ENCODE measurements around the gene PAGE5. TPM values are rescaled to one million over a fixed set of nuclear protein-coding genes. Genes with fewer than 3 reads are reported as not detected.

The PAGE5 gene
- total RNA-seq (2021; ENCODE audit: unreplicated experiment) (not detected), Bru-seq, nascent RNA (not detected), BruChase-seq, experiment 1, labeled RNA remaining after a 2-hour chase (not detected), BruChase-seq, experiment 2, labeled RNA remaining after a 6-hour chase (not detected)
- polyA plus RNA-seq (2012; ENCODE audit: insufficient read length), result not detected
- long read RNA-seq, result 0 reads

- ATAC-seq, result no peak
Observed at GRCh38 chrX:55220119-55220794, at the start of gene PAGE5. Gene PAGE5 (plus strand): TSS chrX:55220346. CDS start chrX:55221383, 1,037 bp downstream.

GRCh38 chrX:55187281-55187680, 32.9 kb upstream of the PAGE5 start:
- no peak overlapping the region for H3K27ac ChIP-seq (ENCODE audit: low read length)
- CTCF ChIA-PET, result no interaction called here
- intact Hi-C loops (cut with micrococcal nuclease; ENCODE audit: unreplicated experiment), result no loop called here
- TF ChIP-seq SIN3A (IDR thresholded peaks at IDR 0.05; ENCODE audit: borderline replicate concordance, insufficient read depth, low read depth, low read length) (no peak), POLR2AphosphoS5 (IDR thresholded peaks at IDR 0.05; ENCODE audit: low read depth, low read length) (no peak), TCF7L2 (IDR thresholded peaks at IDR 0.05; ENCODE audit: low read depth, low read length) (no peak), CTCF (IDR thresholded peaks at IDR 0.05) (no peak), REST (IDR thresholded peaks at IDR 0.05; ENCODE audit: insufficient read depth in 1 of 2, low read depth in 2 of 2, low read length in 1 of 2) (no peak)
- in situ Hi-C loops (cut with HindIII; ENCODE audit: low pct_unique_long_range_greater_than_20kb, low sequenced_read_pairs), result no loop called here
- ATAC-seq (no peak), DNase-seq (ENCODE audit: low read depth, low spot score) (no peak)
- no peaks in the 10 kb centered on the region for H3K36me3 ChIP-seq (ENCODE audit: control insufficient read depth, insufficient read depth, low read length)
- H3K4me3 ChIP-seq (ENCODE audit: low read depth in 2 of 2, low read length in 2 of 2), result no peak overlapping the region
- no peaks in the 10 kb centered on the region for H3K4me1 ChIP-seq (ENCODE audit: control insufficient read depth, insufficient read depth, low read length)
- BruUV-seq (replicated peaks), result no TSS peak
- no peaks in the 10 kb centered on the region for H3K9me3 ChIP-seq (ENCODE audit: control insufficient read depth, insufficient read depth, low read depth, low read length)
- H3K27me3 ChIP-seq (ENCODE audit: control insufficient read depth, insufficient read depth, low read length), result no peaks in the 10 kb centered on the region
- POLR2A ChIA-PET, result no interaction called here

More at GRCh38 chrX:55220119-55220794, at the start of gene PAGE5:
- Histone ChIP-seq H3K27ac (ENCODE audit: low read length) (no peak within 1 kb of the TSS), H3K4me3 (ENCODE audit: low read depth in 2 of 2, low read length in 2 of 2) (no peak within 1 kb of the TSS), H3K9me3 (ENCODE audit: control insufficient read depth, insufficient read depth, low read depth, low read length) (no peaks in the 10 kb centered on the region), H3K4me1 (ENCODE audit: control insufficient read depth, insufficient read depth, low read length) (no peaks in the 10 kb centered on the region), H3K27me3 (ENCODE audit: control insufficient read depth, insufficient read depth, low read length) (no peaks in the 10 kb centered on the region), H3K36me3 (ENCODE audit: control insufficient read depth, insufficient read depth, low read length) (no peaks in the 10 kb centered on the region)
- intact Hi-C loops (cut with micrococcal nuclease; ENCODE audit: unreplicated experiment) (no loop called here), in situ Hi-C loops (cut with HindIII; ENCODE audit: low pct_unique_long_range_greater_than_20kb, low sequenced_read_pairs) (no loop called here)
- no peak for DNase-seq (ENCODE audit: low read depth, low spot score)
- ChIA-PET POLR2A (no interaction called here), CTCF (no interaction called here)
- no TSS peak for BruUV-seq (replicated peaks)
- TF ChIP-seq TCF7L2 (IDR thresholded peaks at IDR 0.05; ENCODE audit: low read depth, low read length) (no peak), REST (IDR thresholded peaks at IDR 0.05; ENCODE audit: insufficient read depth in 1 of 2, low read depth in 2 of 2, low read length in 1 of 2) (no peak), CTCF (IDR thresholded peaks at IDR 0.05) (no peak), POLR2AphosphoS5 (IDR thresholded peaks at IDR 0.05; ENCODE audit: low read depth, low read length) (no peak), SIN3A (IDR thresholded peaks at IDR 0.05; ENCODE audit: borderline replicate concordance, insufficient read depth, low read depth, low read length) (no peak)

All from Panc1 (cell line).